NCI-H2029 treated with DMSO at 0.1 percent for 48 hours (cell line): ENCODE measurements around the gene SRGAP2B.
"Not testable (repeated sequence)": the region's sequence is repeated elsewhere in the genome, so short reads cannot be mapped to it uniquely, and the experiment has no call there.

Source experiments
- DNase-seq: peaks from one replicate; lab custom pipeline; 2025; lab: John Stamatoyannopoulos, UW

SRGAP2B gene

DNA sequence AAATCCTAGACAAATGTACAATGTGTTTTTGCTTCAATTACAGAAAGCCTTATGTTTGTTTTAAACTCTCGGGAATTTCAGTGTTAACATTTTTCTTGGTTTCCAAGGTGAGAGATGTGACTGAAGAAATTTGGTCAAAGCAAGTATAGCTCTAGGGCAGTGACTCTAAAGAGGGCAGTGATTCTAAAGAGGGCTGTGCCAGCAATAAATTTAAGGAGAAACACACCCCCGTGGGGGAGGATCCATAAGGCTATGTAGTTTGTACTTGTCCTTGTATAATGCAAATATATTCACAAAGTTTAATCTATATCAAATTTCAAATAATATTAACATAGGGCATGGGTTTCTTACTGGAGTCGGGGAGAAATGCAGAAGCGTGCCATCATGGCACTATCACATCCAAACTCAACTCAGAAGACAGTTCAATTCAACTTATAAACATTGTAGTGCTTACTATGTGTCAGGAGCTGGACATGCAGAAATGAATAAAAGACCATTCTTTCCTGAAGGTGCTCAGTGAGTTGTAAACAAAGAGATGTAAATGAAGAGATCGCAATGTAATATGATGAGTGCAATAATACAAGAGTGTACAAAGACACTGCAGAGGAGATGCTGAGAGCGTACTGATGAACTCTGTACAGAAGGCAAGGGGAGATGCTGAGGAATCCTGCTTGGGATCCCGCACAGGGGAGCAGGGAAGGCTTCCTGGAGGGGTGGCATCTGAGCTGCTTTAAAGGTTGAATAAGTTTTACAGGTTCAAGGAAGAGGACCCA is 12.5 kb downstream of the SRGAP2B start:
- not testable (repeated sequence) for DNase-seq

DNA sequence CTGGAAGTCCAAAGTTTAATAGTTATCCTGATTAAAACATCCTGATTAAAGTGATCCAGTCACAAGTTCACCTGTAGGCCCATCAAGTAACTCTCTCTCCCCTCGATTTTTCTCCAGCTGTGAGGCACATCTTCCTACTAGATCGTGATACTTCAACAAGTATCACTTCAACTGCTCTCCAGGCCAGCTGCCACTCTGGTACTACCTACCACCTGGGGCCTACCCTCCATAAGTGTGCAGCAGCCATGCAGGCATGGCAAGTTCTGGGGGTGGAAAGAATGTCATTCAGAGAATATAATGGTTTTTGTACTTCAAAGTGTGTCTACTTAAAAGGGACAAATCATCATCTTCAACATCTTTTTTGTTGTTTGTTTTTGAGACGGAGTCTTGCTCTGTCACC is 14.9 kb downstream of the SRGAP2B start:
- DNase-seq: not testable (repeated sequence)

DNA sequence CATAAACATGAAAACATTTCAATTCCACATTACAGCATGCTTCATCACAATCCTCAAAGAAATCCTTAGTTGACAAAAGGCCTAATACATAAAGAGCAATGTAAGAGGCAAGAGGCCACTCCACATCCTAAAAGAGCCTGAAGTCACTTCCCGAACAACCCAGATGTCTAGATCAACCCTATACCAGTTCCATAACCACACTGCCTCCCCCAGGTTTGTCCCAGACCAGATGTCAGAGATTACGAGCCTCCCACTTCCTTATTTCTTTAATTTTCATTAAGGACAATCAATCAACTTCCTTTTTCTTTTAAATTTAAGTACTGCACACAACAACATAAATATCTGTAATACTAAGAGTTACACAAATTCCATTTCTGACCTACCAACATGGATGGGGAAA is 15.4 kb downstream of the SRGAP2B start:
- not testable (repeated sequence) for DNase-seq

DNA sequence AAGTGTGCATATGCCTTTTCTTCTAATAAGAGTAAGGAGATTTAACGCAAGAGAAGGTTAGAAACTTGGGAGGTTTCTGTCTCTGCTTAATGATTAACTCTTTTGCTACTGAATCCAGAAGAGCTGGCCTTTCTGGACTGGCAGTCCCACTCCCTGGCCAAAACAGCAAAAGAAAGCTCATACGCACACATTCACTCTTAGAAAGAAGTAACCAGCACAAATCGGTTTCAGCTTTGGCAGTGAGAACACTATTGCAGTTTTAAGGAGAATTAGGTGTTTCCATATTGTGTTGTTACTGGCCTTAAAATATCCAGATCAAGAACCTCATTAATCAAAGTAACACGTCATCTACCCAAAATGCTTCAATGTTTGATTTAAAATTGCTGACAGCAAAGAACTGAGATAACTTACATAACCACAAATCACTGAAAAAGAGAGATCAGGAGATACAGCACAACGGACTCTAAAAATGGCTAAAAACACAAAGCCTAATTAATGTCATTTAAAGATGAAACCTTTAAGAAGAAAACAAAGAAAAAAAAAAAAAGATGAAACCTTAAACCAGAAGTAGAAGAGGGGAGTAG is 16.2 kb downstream of the SRGAP2B start:
- DNase-seq: not testable (repeated sequence)

GRCh38 chr1:145077872-145078786 is 17.0 kb downstream of the SRGAP2B start:
- DNase-seq: not testable (repeated sequence)

DNA sequence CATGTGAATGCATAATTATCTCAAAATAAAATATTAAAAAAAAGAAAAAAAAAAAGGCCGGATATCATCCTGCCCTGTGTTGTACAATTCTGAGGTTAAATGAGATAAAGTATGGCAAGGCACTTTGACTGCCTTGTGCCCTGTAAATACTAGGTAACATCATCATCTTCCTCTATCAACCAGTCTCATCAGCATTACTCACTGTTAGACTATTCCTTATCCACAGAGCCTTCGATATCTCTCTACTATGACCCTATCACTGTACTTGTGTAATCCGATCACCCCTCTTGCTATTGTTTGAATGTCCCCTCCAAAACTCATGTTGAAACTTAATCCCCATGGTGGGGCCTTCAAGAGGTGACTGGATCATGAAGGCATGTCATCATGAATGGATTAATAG is 18.3 kb downstream of the SRGAP2B start:
- not testable (repeated sequence) for DNase-seq

DNA sequence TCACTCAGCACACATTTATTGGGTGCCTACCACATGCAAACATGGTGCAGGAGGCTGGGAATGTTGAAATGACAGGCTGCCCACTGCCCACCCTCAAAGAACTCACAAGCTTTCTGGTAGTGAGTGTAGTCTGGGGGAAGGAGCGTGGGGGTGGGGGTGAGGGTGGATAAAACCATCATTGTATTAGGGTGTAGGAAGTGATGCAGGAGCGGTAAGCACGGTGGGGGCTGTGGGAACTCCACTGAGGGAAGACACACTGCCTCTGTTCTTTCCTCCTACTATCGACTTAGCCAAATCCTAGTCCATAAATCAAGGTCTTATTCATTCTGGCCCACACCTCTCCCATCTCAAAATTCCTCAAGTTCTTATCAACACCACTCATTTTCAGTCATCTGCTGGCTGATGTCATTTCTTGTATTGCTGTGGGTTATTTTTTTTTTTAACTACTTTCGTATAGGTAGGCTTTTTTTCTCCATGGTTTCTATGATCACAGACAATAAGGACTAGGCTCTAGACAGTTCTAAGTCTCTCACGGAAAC is 21.0 kb downstream of the SRGAP2B start:
- not testable (repeated sequence) for DNase-seq

DNA sequence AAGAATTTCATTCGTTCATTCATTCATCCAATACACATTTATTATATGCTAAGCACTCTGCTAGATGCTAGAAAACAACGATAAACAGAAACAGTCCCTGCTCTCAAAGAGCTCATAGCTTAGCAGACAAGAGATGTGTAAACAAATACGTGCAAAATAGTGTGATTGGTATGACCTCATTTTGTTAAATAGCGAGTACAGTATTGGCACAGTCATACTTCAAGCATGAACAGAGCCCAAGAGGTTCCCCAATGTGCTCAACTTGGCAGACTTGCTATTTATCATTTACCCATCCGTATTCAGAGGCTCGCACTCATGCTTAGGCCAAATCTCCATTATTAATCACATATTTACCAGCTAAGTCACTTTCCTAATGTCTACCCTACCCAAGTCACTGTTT is 23.6 kb downstream of the SRGAP2B start:
- DNase-seq: not testable (repeated sequence)

GRCh38 chr1:145066486-145066885 is 28.6 kb downstream of the SRGAP2B start:
- not testable (repeated sequence) for DNase-seq

DNA sequence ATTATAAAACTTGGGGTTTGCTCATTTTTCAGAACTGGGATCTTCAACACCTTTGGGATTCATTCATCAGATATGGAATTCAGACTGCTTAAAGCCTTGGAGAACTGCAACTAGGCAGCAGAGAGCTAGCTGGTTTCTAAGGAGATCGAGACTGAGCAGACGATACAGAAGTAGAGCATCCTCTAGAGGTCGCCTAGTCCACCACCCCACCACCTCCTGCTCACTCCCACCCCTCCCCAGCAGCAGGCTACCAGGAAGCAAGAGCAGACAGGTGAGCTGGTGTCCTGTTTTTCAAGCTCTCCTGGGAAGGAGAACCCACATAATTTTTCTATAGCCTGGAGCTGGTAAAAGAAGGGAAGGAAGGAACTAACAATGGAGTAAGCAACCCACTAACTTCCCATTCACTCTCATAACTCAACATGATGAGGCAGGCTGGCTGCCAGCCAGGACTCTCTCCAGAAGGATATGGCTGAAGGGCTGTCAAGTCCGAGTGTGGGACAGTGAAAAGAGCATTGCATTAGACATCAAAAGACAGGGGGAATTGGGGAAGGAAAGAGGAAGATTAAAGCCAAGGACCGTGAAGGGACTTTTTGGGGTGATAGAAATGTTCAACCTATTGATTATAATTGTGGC is 29.8 kb downstream of the SRGAP2B start:
- not testable (repeated sequence) for DNase-seq

DNA sequence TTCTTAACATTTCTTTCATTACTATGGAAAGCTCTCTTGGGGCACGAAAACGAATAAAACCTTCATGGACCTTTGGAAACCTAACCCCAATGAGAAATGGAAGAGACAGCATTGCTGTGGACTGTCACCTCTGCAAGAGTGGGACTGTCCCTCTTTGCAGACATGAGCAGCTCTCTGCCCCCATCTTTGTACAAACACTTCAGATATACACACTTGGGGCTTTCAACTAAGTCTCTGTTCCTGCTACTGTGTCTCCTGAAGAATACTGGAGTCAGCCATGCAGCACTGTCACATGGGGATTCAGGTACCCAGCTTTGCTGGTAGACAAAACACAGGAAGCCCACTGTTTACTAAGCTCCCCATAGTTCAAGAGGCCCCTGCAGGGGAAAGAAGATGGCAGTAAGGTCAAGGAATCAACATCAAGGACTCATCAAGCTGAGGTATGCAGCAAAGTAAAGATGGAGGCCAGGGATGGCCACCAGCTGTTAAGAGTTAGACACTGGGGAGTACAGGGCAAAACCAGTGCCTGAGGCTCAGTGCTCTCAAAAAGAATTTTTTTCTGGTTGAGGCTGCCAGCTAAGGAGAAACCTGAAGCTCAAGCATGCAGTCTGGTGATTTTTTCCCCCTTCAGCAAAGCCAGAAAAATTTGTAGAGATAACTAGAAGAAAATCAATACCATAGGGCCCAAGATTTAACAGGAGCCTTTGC is 31.0 kb downstream of the SRGAP2B start:
- not testable (repeated sequence) for DNase-seq

DNA sequence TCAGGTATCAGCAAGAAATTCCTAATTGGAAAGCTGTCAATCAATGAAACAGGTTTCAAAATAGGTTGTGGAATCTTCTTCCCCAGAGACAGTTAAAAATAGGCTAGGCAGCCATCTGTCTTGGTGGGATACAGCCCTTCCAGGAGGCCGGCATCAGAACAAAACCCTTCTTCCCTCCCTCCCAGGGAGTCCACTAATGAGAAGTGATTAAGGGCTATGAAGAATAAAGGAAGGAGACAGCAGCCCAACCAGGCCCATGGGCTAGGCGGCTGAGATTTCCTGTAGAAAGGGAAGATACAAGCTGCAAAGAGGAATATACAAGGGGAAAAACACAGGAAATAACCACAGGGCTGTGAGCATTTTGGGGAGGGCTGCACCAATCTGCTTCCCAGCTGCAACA is 31.8 kb downstream of the SRGAP2B start:
- DNase-seq: not testable (repeated sequence)

DNA sequence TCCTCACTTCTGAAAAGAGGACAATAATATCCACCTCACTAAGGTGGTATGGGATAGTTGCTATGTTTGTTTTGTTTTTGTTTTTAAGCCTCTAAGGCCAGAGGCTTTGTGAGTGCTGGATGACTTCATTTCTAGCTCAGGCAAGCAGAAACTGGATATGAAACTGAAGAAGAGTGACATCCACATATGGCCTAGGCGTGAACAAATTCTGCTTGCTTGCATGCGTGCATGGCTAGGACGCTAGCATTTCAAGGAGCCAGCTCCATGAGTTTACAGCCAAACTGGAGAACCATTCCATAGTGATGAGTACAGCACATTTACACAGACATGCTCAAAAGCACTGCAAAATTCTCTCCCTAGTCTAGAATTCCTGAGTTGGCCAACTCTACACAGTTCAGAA is 36.9 kb downstream of the SRGAP2B start:
- DNase-seq: not testable (repeated sequence)

- not testable (repeated sequence) for DNase-seq
These were observed 39.8 kb downstream of the SRGAP2B start for GRCh38 chr1:145055217-145055760.

DNA sequence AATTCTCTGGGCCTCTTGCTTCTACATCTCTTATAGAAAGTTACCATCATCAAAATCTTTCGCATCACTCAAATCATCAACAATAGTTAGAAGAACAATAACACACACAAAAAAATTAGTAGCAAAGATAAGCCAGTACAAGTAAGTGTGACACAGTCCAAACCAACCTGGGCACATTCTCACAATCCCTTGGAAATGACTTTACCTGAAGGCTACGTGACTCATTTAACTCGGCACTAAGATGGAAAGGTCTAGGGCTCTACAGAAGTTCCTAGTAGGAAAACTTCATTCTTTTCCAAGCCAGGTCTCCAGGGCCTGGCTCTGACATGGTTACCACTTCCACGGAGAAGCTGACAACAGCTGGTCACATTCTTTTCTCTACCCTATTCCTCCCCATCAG is 41.7 kb downstream of the SRGAP2B start:
- DNase-seq: not testable (repeated sequence)

DNA sequence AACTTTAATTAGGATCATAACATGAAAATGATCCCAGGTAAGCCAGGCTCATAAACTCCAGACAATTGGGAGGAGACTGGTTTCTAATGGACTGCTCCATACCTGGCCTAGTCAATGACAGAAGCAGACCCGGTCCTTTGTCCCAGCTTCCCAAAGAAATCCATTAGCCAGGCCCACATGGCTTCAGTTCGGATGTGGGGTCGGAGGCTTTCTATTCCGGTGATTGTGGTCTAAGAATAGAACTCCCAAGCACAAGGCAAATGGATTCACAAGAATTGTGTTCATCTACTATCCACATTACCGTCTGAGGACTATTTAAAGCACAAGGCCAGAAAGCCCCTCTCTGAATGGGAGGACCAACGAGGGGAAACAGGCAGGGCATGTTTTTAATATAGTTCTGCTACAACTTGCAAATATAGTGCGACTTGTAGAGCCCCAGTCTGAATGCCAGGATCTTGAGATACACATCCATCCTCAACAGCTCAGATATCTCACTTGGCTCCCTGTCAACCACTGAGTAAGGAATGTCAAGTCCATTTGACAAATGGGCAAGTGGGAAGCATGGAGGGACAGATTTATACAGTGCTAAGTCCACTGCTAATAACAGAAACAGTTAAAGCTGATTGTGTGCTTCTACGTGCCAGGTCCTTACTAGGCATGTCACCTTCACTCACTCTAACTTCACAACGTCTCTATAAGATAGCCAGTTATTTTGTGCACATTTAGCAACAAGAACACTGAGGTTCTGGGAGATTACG is 42.9 kb downstream of the SRGAP2B start:
- DNase-seq: not testable (repeated sequence)

- not testable (repeated sequence) for DNase-seq
These were observed 46.8 kb downstream of the SRGAP2B start for GRCh38 chr1:145048181-145048856.

DNA sequence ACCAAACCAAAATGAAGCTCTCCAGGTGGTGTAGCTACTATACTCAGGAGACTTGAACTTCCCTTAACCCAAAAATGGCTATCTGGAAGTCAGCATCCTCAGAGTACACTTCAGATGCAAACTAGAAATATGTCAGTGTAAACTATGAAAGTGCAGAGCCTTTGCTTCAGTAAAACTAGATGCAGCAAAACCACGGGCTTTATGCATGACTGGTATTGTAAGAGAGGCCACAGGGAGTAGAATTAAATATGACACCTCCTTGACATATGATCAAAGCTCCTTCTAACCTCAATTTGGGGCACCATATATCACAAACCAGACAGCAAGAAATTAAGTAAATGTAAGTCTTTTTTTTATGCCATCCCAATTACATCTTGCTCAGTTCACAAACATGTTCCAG is 47.6 kb downstream of the SRGAP2B start:
- DNase-seq: not testable (repeated sequence)

DNA sequence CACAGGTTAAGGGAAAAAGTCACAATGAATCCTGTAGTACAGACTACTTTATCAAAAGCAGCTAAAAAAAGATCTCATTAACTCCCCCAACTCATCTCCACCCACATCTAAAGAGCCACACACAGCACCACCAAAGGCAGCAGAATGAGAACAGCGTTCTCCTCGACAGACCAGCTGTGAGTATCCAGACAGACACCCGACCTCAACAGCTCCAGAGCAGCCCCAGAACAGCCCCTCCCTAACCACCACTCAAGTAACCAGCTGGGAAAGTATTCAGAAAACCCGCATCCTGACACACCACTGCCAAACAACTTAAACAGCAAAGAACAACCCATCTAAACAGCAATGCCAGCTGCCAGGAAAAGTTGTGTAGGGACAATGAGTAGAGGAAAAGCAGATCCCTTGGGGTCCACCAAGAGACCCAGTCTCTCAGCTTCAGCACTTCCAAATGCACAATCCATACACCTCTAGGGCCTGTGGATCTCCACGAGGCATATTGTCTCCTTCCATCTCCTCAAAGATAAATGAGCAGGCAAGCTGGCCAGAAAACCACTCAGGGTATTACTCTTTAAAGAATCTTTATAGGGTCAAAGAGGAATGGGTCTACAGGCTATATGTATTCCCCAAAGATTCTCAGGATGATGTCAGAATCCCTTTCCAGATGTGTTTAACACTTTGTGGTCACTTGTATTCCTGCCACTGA is 49.4 kb downstream of the SRGAP2B start:
- not testable (repeated sequence) for DNase-seq
